Ramos (cell line): Measurements from ENCODE around the gene LRRIQ4.

Experiments
- in situ Hi-C: fragments of 300-500 bp; cut with MboI; formaldehyde crosslinking; loops from one replicate; pipeline ENCODE4 v1.14.3; 2022; ENCODE audit warnings: low sequenced_read_pairs; ENCODE audit not compliant: unreplicated experiment

Gene LRRIQ4

GRCh38 chr3:169792359-169792758 is 20.3 kb upstream of the LRRIQ4 start:
- in situ Hi-C loops = no loop called here

- in situ Hi-C loops = no loop called here
These were observed 8.0 kb upstream of the LRRIQ4 start for GRCh38 chr3:169804681-169805080.

GRCh38 chr3:169809230-169809795 is 3.4 kb upstream of the LRRIQ4 start:
- in situ Hi-C loops = no loop called here

- in situ Hi-C loops = no loop called here
These were observed 889 bp upstream of the LRRIQ4 start for GRCh38 chr3:169811631-169812331.

GRCh38 chr3:169813278-169813677 is 608 bp downstream of the LRRIQ4 start:
- in situ Hi-C loops = no loop called here

GRCh38 chr3:169813757-169814517 is 1.3 kb downstream of the LRRIQ4 start:
- in situ Hi-C loops = no loop called here

- in situ Hi-C loops = no loop called here
These were observed 3.0 kb downstream of the LRRIQ4 start for GRCh38 chr3:169815590-169816150.

GRCh38 chr3:169818316-169818715 is 5.6 kb downstream of the LRRIQ4 start:
- in situ Hi-C loops = no loop called here

- in situ Hi-C loops = no loop called here
These were observed 9.4 kb downstream of the LRRIQ4 start for GRCh38 chr3:169822091-169822490.

GRCh38 chr3:169822540-169822939 is 9.9 kb downstream of the LRRIQ4 start:
- in situ Hi-C loops = no loop called here

GRCh38 chr3:169822983-169823382 is 10.3 kb downstream of the LRRIQ4 start:
- in situ Hi-C loops = no loop called here

- in situ Hi-C loops = no loop called here
These were observed 12.6 kb downstream of the LRRIQ4 start for GRCh38 chr3:169825316-169825715.

GRCh38 chr3:169827712-169828111 is 15.0 kb downstream of the LRRIQ4 start:
- in situ Hi-C loops = no loop called here

- in situ Hi-C loops = no loop called here
These were observed 22.9 kb downstream of the LRRIQ4 start for GRCh38 chr3:169835533-169835932.

- in situ Hi-C loops = no loop called here
These were observed 23.6 kb downstream of the LRRIQ4 start for GRCh38 chr3:169836078-169836941.

- in situ Hi-C loops = no loop called here
These were observed 24.2 kb downstream of the LRRIQ4 start for GRCh38 chr3:169836942-169837275.

- in situ Hi-C loops = no loop called here
These were observed 25.9 kb downstream of the LRRIQ4 start for GRCh38 chr3:169838511-169839030.

GRCh38 chr3:169841171-169841570 is 28.5 kb downstream of the LRRIQ4 start:
- in situ Hi-C loops = no loop called here

GRCh38 chr3:169842960-169843359 is 30.3 kb downstream of the LRRIQ4 start:
- in situ Hi-C loops = no loop called here
